ENCODE data around the gene MARS1.

MARS1 gene

DNA sequence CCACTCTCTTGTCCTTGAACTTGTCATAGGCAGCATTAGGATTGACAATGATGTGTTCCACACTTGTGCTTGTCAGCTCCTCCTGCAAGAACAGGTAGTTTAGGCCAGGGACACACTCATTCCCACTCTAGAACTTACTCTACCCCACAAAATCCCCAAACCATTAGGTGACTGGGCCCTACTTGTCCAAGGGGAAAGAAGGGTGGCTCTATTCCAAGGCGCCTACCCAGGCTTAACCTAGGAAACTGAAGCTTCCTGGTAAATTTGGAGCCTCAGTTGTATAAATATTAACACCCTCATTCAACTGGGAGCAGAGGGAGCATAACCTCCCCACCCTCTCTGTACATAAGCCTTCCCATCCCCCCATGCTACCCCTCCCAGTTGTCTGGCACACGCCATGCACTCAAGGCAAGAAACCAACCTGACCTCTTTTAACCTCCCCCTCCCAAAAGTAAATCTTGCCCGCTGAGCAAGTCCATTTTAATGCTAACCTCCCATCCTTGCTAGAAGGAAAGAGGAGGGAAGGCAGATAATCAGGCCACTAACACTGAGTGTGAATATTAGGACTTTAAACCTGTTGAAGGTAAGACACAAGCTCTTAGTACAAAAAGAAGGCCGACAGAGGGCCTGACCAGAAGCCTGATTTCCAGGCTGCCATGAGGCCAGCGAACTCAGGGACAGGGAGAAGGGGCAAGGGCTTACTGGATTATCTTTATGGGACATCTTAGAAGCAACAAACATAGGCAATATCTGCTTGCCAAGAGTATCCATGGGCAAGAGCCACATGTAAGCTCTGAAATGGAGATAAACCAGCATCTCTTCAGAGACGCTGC, 48.1 kb downstream of the MARS1 start:
- Histone ChIP-seq H3K27me3 (ENCODE audit: control insufficient read depth, insufficient read depth, low read length) (no peaks in the 10 kb centered on the region), H3K79me2 (no peaks in the 10 kb centered on the region), H2AFZ (no peak overlapping the region), H3K4me3 (ENCODE audit: low read depth, low read length) (no peak overlapping the region), H3K4me2 (ENCODE audit: low read length) (no peak overlapping the region), H3K9me3 (ENCODE audit: control insufficient read depth, low read length) (no peaks in the 10 kb centered on the region), H3K4me1 (no peaks in the 10 kb centered on the region), H3K36me3 (ENCODE audit: control insufficient read depth, insufficient read depth, low read length) (no peaks in the 10 kb centered on the region), H3K9ac (no peak overlapping the region), H3K27ac (no peak overlapping the region)
- TF ChIP-seq, protein P1, sequence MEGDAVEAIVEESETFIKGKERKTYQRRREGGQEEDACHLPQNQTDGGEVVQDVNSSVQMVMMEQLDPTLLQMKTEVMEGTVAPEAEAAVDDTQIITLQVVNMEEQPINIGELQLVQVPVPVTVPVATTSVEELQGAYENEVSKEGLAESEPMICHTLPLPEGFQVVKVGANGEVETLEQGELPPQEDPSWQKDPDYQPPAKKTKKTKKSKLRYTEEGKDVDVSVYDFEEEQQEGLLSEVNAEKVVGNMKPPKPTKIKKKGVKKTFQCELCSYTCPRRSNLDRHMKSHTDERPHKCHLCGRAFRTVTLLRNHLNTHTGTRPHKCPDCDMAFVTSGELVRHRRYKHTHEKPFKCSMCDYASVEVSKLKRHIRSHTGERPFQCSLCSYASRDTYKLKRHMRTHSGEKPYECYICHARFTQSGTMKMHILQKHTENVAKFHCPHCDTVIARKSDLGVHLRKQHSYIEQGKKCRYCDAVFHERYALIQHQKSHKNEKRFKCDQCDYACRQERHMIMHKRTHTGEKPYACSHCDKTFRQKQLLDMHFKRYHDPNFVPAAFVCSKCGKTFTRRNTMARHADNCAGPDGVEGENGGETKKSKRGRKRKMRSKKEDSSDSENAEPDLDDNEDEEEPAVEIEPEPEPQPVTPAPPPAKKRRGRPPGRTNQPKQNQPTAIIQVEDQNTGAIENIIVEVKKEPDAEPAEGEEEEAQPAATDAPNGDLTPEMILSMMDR (IDR thresholded peaks at IDR 0.05), result no peak

DNA sequence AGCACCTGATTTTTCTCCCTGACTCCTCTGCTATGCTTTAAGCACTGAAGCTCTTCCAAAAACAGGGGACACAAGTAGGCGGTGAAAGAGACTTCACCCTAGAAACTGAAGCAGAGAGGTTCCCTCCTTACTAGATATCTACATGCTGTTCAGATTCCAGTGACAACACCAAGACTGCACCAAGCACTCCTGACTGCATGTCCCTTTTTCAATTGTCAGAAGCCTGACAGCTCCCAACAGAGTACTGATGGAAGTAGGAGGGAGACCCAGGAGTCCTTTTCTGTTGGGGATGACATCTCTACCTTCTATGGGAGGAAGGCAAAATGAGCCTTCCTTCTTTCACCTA, 48.7 kb downstream of the MARS1 start:
- H3K79me2 ChIP-seq, result no peaks in the 10 kb centered on the region
- H3K4me2 ChIP-seq (ENCODE audit: low read length), result no peak overlapping the region
- H3K27me3 ChIP-seq (ENCODE audit: control insufficient read depth, insufficient read depth, low read length), result no peaks in the 10 kb centered on the region
- H3K27ac ChIP-seq, result no peak overlapping the region
- H3K9me3 ChIP-seq (ENCODE audit: control insufficient read depth, low read length), result no peaks in the 10 kb centered on the region
- H3K4me3 ChIP-seq (ENCODE audit: low read depth, low read length), result no peak overlapping the region
- TF ChIP-seq, protein P1 (IDR thresholded peaks at IDR 0.05), result no peak
- H3K4me1 ChIP-seq, result no peaks in the 10 kb centered on the region
- H3K9ac ChIP-seq, result no peak overlapping the region
- H3K36me3 ChIP-seq (ENCODE audit: control insufficient read depth, insufficient read depth, low read length), result no peaks in the 10 kb centered on the region
- no peak overlapping the region for H2AFZ ChIP-seq

DNA sequence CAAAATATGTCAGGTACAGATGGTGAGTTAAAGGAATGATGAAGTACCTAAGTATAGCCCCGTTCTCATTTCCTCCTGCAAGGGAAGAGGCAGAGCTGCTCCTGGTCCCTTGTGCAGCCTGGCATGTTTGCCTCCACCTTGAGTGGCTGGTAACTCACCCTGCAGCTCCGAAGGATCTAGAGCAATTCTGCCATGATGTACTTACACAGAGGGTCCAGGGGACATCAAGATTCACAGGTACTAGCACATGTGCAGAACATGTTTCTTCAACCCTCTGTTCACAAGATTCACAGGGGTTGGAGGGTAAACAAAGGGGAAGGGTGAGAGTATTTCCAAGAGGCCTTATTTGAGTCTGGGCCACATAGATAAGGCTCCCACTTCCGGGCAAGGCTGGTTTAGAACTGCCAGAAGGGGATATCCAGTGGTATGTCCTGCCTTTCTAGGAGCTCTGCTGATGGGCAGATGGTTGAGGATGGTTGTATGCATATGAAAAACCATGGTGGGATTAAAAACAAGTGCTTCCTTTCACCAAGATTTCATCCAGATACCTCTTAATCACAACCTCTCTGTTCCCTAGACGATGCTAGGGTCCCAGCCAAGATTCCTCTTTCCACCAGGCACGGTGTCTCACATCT, 51.4 kb downstream of the MARS1 start:
- no peak overlapping the region for H2AFZ ChIP-seq
- TF ChIP-seq, protein P1 (IDR thresholded peaks at IDR 0.05), result no peak
- no peak overlapping the region for H3K27ac ChIP-seq
- no peaks in the 10 kb centered on the region for H3K4me1 ChIP-seq
- H3K27me3 ChIP-seq (ENCODE audit: control insufficient read depth, insufficient read depth, low read length), result no peaks in the 10 kb centered on the region
- H3K36me3 ChIP-seq (ENCODE audit: control insufficient read depth, insufficient read depth, low read length), result no peaks in the 10 kb centered on the region
- H3K4me2 ChIP-seq (ENCODE audit: low read length), result no peak overlapping the region
- H3K4me3 ChIP-seq (ENCODE audit: low read depth, low read length), result no peak overlapping the region
- H3K9me3 ChIP-seq (ENCODE audit: control insufficient read depth, low read length), result no peaks in the 10 kb centered on the region
- no peak overlapping the region for H3K9ac ChIP-seq
- no peaks in the 10 kb centered on the region for H3K79me2 ChIP-seq

DNA sequence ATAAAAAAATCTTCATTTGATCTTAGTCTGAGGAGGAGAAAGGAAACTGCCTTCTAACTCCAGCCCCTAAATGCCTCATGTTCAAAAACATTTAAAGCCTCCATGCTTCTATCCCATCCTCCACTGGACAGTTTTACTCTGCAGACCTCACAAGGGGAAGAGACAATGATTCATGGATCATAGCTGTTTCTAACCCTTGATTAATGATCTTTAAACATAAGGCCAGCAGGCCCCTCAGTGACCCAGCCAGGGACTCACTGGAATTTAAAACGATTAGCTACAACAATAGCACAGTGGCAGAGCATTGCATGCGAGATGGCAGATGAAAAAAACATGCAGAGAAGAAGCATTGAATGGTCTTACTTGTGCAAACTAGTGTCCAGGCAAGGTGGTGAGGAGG, 53.1 kb downstream of the MARS1 start:
- no peak overlapping the region for H3K9ac ChIP-seq
- H3K4me3 ChIP-seq (ENCODE audit: low read depth, low read length), result no peak overlapping the region
- TF ChIP-seq, protein P1 (IDR thresholded peaks at IDR 0.05), result no peak
- no peak overlapping the region for H3K4me2 ChIP-seq (ENCODE audit: low read length)
- no peaks in the 10 kb centered on the region for H3K36me3 ChIP-seq (ENCODE audit: control insufficient read depth, insufficient read depth, low read length)
- no peak overlapping the region for H2AFZ ChIP-seq
- H3K27ac ChIP-seq, result no peak overlapping the region
- H3K4me1 ChIP-seq, result peaks cover 8% of the 10 kb centered on the region
- H3K9me3 ChIP-seq (ENCODE audit: control insufficient read depth, low read length), result no peaks in the 10 kb centered on the region
- peaks cover 6% of the 10 kb centered on the region for H3K79me2 ChIP-seq
- no peaks in the 10 kb centered on the region for H3K27me3 ChIP-seq (ENCODE audit: control insufficient read depth, insufficient read depth, low read length)
